GM15510 (cell line): Measurements from ENCODE around the gene ELK4.

ENCODE experiments used
- POLR2A ChIP-seq: IDR thresholded peaks from 3 replicates; pipeline ENCODE4 v1.6.1; 2011; ENCODE audit warnings: borderline replicate concordance; ENCODE audit not compliant: insufficient read length; ENCODE audit errors: extremely low read depth

Gene ELK4

GRCh38 chr1:205597691-205598314 lies 34.0 kb downstream of the ELK4 start:
- TF ChIP-seq POLR2A = no peak

- no peak for TF ChIP-seq POLR2A
Observed at GRCh38 chr1:205596876-205597275, 34.9 kb downstream of the ELK4 start.

GRCh38 chr1:205595861-205596260 lies 36.0 kb downstream of the ELK4 start:
- TF ChIP-seq POLR2A = no peak

GRCh38 chr1:205595435-205595834 lies 36.4 kb downstream of the ELK4 start:
- no peak for TF ChIP-seq POLR2A

- no peak for TF ChIP-seq POLR2A
Observed at GRCh38 chr1:205594846-205595245, 37.0 kb downstream of the ELK4 start.

GRCh38 chr1:205593967-205594366 lies 37.8 kb downstream of the ELK4 start:
- no peak for TF ChIP-seq POLR2A

GRCh38 chr1:205593532-205593931 lies 38.3 kb downstream of the ELK4 start:
- TF ChIP-seq POLR2A = no peak

- no peak for TF ChIP-seq POLR2A
Observed at GRCh38 chr1:205592443-205593003, 39.3 kb downstream of the ELK4 start.

- TF ChIP-seq POLR2A = no peak
Observed at GRCh38 chr1:205591522-205592351, 40.1 kb downstream of the ELK4 start.

GRCh38 chr1:205590777-205591513 lies 40.9 kb downstream of the ELK4 start:
- TF ChIP-seq POLR2A = no peak

- no peak for TF ChIP-seq POLR2A
Observed at GRCh38 chr1:205590457-205590768, 41.4 kb downstream of the ELK4 start.

GRCh38 chr1:205589618-205590456 lies 42.0 kb downstream of the ELK4 start:
- no peak for TF ChIP-seq POLR2A

GRCh38 chr1:205589046-205589445 lies 42.8 kb downstream of the ELK4 start:
- no peak for TF ChIP-seq POLR2A

GRCh38 chr1:205588636-205589035 lies 43.2 kb downstream of the ELK4 start:
- TF ChIP-seq POLR2A = no peak
